Prostate gland (tissue), 2 donors: ENCODE results near the gene MYOZ3.

Experiments used
- CTCF ChIP-seq, 4 experiments: fragments of 200-600 bp in 2 of 4; fragments of 450-650 bp in 2 of 4; sonication (generic) in 2 of 4; IDR thresholded peaks; 1 replicate in 3 of 4; 2 replicates in 1 of 4; pipeline ENCODE4 v1.5.1; 2016 to 2019; ENCODE audit warnings: antibody characterized with exemption in 4 of 4, mild to moderate bottlenecking in 2 of 4, moderate library complexity in 2 of 4
- POLR2A ChIP-seq: fragments of 450-650 bp; IDR thresholded peaks from one replicate; pipeline ENCODE4 v1.6.1; 2016; ENCODE audit warnings: antibody characterized with exemption, mild to moderate bottlenecking
- POLR2AphosphoS5 ChIP-seq: sonication (generic); formaldehyde crosslinking; IDR thresholded peaks from one replicate; pipeline ENCODE4 v1.6.1; 2017; ENCODE audit warnings: antibody characterized with exemption

DNA sequence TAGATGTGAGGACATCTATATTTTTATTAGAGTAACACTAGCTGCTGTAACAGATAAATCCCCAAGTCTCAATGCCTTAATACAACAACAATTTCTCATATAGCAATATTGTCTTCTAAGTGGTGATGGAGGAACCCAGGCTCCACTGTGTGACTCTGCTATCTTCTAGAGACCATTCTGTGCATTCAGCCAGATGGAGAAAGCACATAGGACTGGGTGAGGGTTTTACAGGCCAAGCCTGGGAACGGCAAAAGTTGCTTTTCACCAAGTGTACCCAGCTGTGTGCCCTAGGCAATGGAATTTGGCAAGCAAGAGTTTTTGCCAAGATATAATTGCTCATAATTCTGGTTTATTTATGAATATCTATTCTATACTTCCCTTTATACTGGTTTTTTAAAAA is 28.1 kb downstream of the MYOZ3 start:
- no peak for TF ChIP-seq CTCF (IDR thresholded peaks at IDR 0.05)
- no peak for TF ChIP-seq POLR2A
- no peak for TF ChIP-seq POLR2AphosphoS5
